IMR-90 (cell line): ENCODE measurements around the gene LRRC8E. TPM values are rescaled to one million over a fixed set of nuclear protein-coding genes. Genes with fewer than 3 reads are reported as not detected.

Experiments
- ATAC-seq: fragments of 200-7000 bp; cut with Tn5 transposase; 2 replicates; pipeline ENCODE4 v1.9.1; 2020; ENCODE audit warnings: low read depth, mild to moderate bottlenecking, moderate library complexity
- BruUV-seq: library from RNA; stranded (reverse); fragments of 400-500 nt; replicated peaks from 2 replicates; lab custom pipeline; 2021; lab: Mats Ljungman, UMichigan
- CTCF ChIA-PET: fragments of 300-600 bp; formaldehyde crosslinking; extraction: SDS; loops from one replicate; lab custom pipeline; 2021; ENCODE audit warnings: antibody characterized with exemption; lab: Yijun Ruan, JAX
- POLR2A ChIA-PET: fragments of 300-600 bp; sonication (Branson Sonifier 250); formaldehyde crosslinking; loops from one replicate; lab custom pipeline; 2022; ENCODE audit warnings: antibody characterized with exemption; ENCODE audit not compliant: unreplicated experiment; lab: Charles Lee
- DNase-seq: peaks from one replicate; pipeline ENCODE4 v3.0.0; 2013
- H2AFZ ChIP-seq: replicated peaks from 2 replicates; pipeline ENCODE3; 2013; ENCODE audit warnings: low read length, mild to moderate bottlenecking; ENCODE audit not compliant: poor library complexity
- H2AK5ac ChIP-seq: 2 replicates; pipeline ENCODE4 v1.6.1; 2013; ENCODE audit warnings: low read depth, low read length, inconsistent platforms
- H2AK9ac ChIP-seq: replicated peaks from 2 replicates; pipeline ENCODE3; 2013; ENCODE audit warnings: mild to moderate bottlenecking, low read depth, low read length, moderate library complexity; ENCODE audit not compliant: poor library complexity
- H2BK120ac ChIP-seq: 2 replicates; pipeline ENCODE4 v1.6.1; 2013; ENCODE audit warnings: low read depth, low read length, inconsistent platforms
- H2BK15ac ChIP-seq: 3 replicates; pipeline ENCODE4 v1.6.1; 2013; ENCODE audit warnings: low read depth, low read length, inconsistent platforms
- H2BK20ac ChIP-seq: 2 replicates; pipeline ENCODE4 v1.6.1; 2013; ENCODE audit warnings: low read depth, mild to moderate bottlenecking, inconsistent platforms, low read length, moderate library complexity
- H2BK5ac ChIP-seq: 2 replicates; pipeline ENCODE4 v1.6.1; 2013; ENCODE audit warnings: mild to moderate bottlenecking, low read depth, low read length, inconsistent platforms; ENCODE audit not compliant: poor library complexity, severe bottlenecking
- H3K14ac ChIP-seq: replicated peaks from 2 replicates; pipeline ENCODE4 v1.6.1; 2013; ENCODE audit warnings: low read depth, low read length, inconsistent platforms
- H3K18ac ChIP-seq: 2 replicates; pipeline ENCODE4 v1.6.1; 2013; ENCODE audit warnings: low read depth, low read length, control low read depth
- H3K23ac ChIP-seq: 2 replicates; pipeline ENCODE4 v1.6.1; 2013; ENCODE audit warnings: low read depth, low read length, inconsistent platforms
- H3K27ac ChIP-seq: 2 replicates; pipeline ENCODE4 v1.5.1; 2013; ENCODE audit warnings: mild to moderate bottlenecking, control low read depth, low read length; ENCODE audit not compliant: insufficient read depth
- H3K27me3 ChIP-seq: 2 replicates; pipeline ENCODE4 v1.6.1; 2013; ENCODE audit warnings: low read length; ENCODE audit not compliant: control insufficient read depth, insufficient read depth
- H3K36me3 ChIP-seq: 2 replicates; pipeline ENCODE4 v1.6.1; 2013; ENCODE audit warnings: low read length, mixed read lengths; ENCODE audit not compliant: control insufficient read depth, insufficient read depth
- H3K4ac ChIP-seq: 2 replicates; pipeline ENCODE4 v1.6.1; 2013; ENCODE audit warnings: low read depth, low read length, inconsistent platforms
- H3K4me1 ChIP-seq: 2 replicates; pipeline ENCODE4 v1.6.1; 2013; ENCODE audit warnings: low read length, mixed read lengths; ENCODE audit not compliant: control insufficient read depth, insufficient read depth
- H3K4me2 ChIP-seq: 2 replicates; pipeline ENCODE4 v1.6.1; 2013; ENCODE audit warnings: low read depth, mild to moderate bottlenecking, control low read depth, low read length, moderate library complexity
- H3K4me3 ChIP-seq: 2 replicates; pipeline ENCODE4 v1.5.1; 2013; ENCODE audit warnings: low read depth, mild to moderate bottlenecking, control low read depth, low read length, moderate library complexity; ENCODE audit not compliant: insufficient read depth
- H3K56ac ChIP-seq: 2 replicates; pipeline ENCODE4 v1.6.1; 2013; ENCODE audit warnings: low read length, inconsistent platforms; ENCODE audit not compliant: insufficient read depth; ENCODE audit errors: extremely low read depth
- H3K79me1 ChIP-seq, 2 experiments: 2 replicates each; pipeline ENCODE4 v1.6.1; 2013; ENCODE audit warnings: low read length in 2 of 2, inconsistent platforms in 1 of 2, low read depth in 1 of 2
- H3K9ac ChIP-seq: 2 replicates; pipeline ENCODE4 v1.6.1; 2013; ENCODE audit warnings: low read depth, low read length, control low read depth
- H3K9me1 ChIP-seq: 2 replicates; pipeline ENCODE4 v1.6.1; 2013; ENCODE audit warnings: low read length, inconsistent platforms; ENCODE audit not compliant: insufficient read depth
- H3K9me3 ChIP-seq: 2 replicates; pipeline ENCODE4 v1.6.1; 2013; ENCODE audit warnings: low read length; ENCODE audit not compliant: control insufficient read depth, insufficient read depth
- H4K20me1 ChIP-seq: 2 replicates; pipeline ENCODE4 v1.6.1; 2013; ENCODE audit warnings: low read length, inconsistent platforms; ENCODE audit not compliant: insufficient read depth
- H4K5ac ChIP-seq: 2 replicates; pipeline ENCODE4 v1.6.1; 2013; ENCODE audit warnings: mild to moderate bottlenecking, low read depth, low read length, control low read depth
- H4K8ac ChIP-seq, 2 experiments: 2 replicates each; pipeline ENCODE4 v1.6.1; 2013; ENCODE audit warnings: low read depth in 2 of 2, low read length in 2 of 2, control low read depth in 1 of 2, inconsistent platforms in 1 of 2
- H4K91ac ChIP-seq: 2 replicates; pipeline ENCODE4 v1.6.1; 2013; ENCODE audit warnings: low read depth, low read length, inconsistent platforms; ENCODE audit not compliant: insufficient read depth
- BHLHE40 ChIP-seq: fragments of 150-350 bp; IDR thresholded peaks from 2 replicates; pipeline ENCODE4 v1.6.1; 2016; ENCODE audit warnings: mild to moderate bottlenecking, low read depth, low read length
- CEBPB ChIP-seq: IDR thresholded peaks from 2 replicates; pipeline ENCODE4 v1.6.1; 2012; ENCODE audit warnings: low read depth, low read length, improper control_type of control experiment
- CHD1 ChIP-seq: IDR thresholded peaks from 2 replicates; pipeline ENCODE4 v1.6.1; 2012; ENCODE audit warnings: low read depth, low read length, improper control_type of control experiment
- FOS ChIP-seq: fragments of 150-350 bp; IDR thresholded peaks from 2 replicates; pipeline ENCODE4 v1.6.1; 2016; ENCODE audit warnings: low read depth, low read length
- MAFK ChIP-seq: IDR thresholded peaks from 2 replicates; pipeline ENCODE4 v1.6.1; 2012; ENCODE audit warnings: low read depth, low read length, improper control_type of control experiment
- MAZ ChIP-seq: IDR thresholded peaks from 2 replicates; pipeline ENCODE4 v1.6.1; 2012; ENCODE audit warnings: low read depth, mild to moderate bottlenecking, low read length, improper control_type of control experiment, moderate library complexity, borderline replicate concordance
- MXI1 ChIP-seq: IDR thresholded peaks from 2 replicates; pipeline ENCODE4 v1.6.1; 2012; ENCODE audit warnings: low read depth, mild to moderate bottlenecking, low read length, moderate library complexity, borderline replicate concordance
- NFE2L2 ChIP-seq: fragments of 150-350 bp; IDR thresholded peaks from 2 replicates; pipeline ENCODE4 v1.6.1; 2016; ENCODE audit warnings: low read depth, mild to moderate bottlenecking, low read length
- POLR2A ChIP-seq: IDR thresholded peaks from 2 replicates; pipeline ENCODE4 v1.6.1; 2012; ENCODE audit warnings: mild to moderate bottlenecking, low read depth, low read length
- RAD21 ChIP-seq: IDR thresholded peaks from 2 replicates; pipeline ENCODE4 v1.6.1; 2012; ENCODE audit warnings: low read length, improper control_type of control experiment
- RCOR1 ChIP-seq: IDR thresholded peaks from 2 replicates; pipeline ENCODE4 v1.6.1; 2012; ENCODE audit warnings: mild to moderate bottlenecking, low read length, improper control_type of control experiment; ENCODE audit not compliant: insufficient replicate concordance
- RFX5 ChIP-seq: IDR thresholded peaks from 2 replicates; pipeline ENCODE4 v1.8.0; 2012; ENCODE audit warnings: low read depth, mild to moderate bottlenecking, low read length, moderate library complexity
- SMC3 ChIP-seq: fragments of 150-350 bp; IDR thresholded peaks from 2 replicates; pipeline ENCODE4 v1.6.1; 2016; ENCODE audit warnings: low read depth, mild to moderate bottlenecking, antibody characterized with exemption, low read length, moderate library complexity
- WGBS, 2 experiments: methylation state at CpG; one replicate each; pipeline versions ENCODE4 v1.1.5 to v1.1.7; 2013; ENCODE audit warnings: missing lambda C conversion rate in 2 of 2; ENCODE audit not compliant: insufficient read length in 1 of 2; ENCODE audit errors: extremely low coverage in 2 of 2; 5-methylcytosine and 5-hydroxymethylcytosine counted together
- dilution Hi-C: fragments of 300-500 bp; cut with HindIII; formaldehyde crosslinking; loops from one replicate; pipeline ENCODE4 v1.14.3; 2018; ENCODE audit warnings: low sequenced_read_pairs; ENCODE audit not compliant: unreplicated experiment
- in situ Hi-C: fragments of 300-500 bp; cut with MboI; formaldehyde crosslinking; loops from 3 replicates; pipeline ENCODE4 v1.14.3; 2019; ENCODE audit warnings: low sequenced_read_pairs, inconsistent platforms, mixed read lengths
- intact Hi-C: fragments of 100-400 bp; cut with micrococcal nuclease; formaldehyde crosslinking; loops from 2 replicates; pipeline ENCODE4 v1.10.0; 2022
- polyA plus RNA-seq, 3 experiments: library from polyadenylated mRNA; depleted of rRNA; stranded (reverse); fragments of >200 nt; gene quantifications; 2 replicates each; pipeline ENCODE4 v1.2.3, GENCODE V29; 2012; ENCODE audit warnings: low replicate concordance in 1 of 3
- total RNA-seq: library from RNA; depleted of rRNA; stranded (reverse); fragments of >200 nt; gene quantifications from 2 replicates; pipeline ENCODE4 v1.2.3, GENCODE V29; 2012
- TF ChIP-seq, protein P1 (sequence below): conservative IDR thresholded peaks from 2 replicates; pipeline ENCODE4 v1.5.1; 2012; ENCODE audit warnings: mild to moderate bottlenecking, low read depth, low read length, improper control_type of control experiment
- TF ChIP-seq, protein P2 (sequence below): fragments of 150-350 bp; IDR thresholded peaks from 2 replicates; pipeline ENCODE4 v1.6.1; 2017; ENCODE audit warnings: mild to moderate bottlenecking, antibody characterized with exemption, low read length, low read depth
- TF ChIP-seq, protein P3 (sequence below): fragments of 150-350 bp; IDR thresholded peaks from 2 replicates; pipeline ENCODE4 v1.6.1; 2016; ENCODE audit warnings: low read depth, mild to moderate bottlenecking, low read length, moderate library complexity, borderline replicate concordance

Gene LRRC8E
- total and polyA plus RNA-seq, 2 of the 4 experiments (the other 2 are of a cell fraction) = 6.4 to 7.2 TPM

DNA sequence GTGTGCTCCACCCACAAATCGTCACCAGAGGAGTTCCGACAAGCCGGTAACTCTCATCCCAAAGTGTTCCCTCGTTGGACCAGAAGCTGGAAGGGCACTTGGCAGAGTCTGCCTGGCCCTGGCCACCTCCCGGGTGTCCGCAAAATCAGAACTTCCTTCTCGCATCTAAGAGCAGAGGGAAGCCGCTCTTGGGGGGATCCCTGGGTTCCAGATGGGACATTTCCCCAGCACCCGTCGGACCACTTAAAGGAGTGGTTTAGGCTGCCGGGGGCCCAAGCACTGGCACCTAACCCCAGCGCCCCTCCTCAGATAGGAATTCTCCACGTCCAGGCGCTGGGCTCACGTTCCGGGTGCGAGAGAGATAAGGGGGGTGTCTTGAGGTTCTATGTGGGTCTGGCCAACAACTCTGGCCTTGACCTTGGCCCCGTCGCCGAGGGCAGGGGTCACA, 14.5 kb downstream of the LRRC8E start:
- POLR2A ChIA-PET = interaction anchor here (1.6 kb wide), 1 partner anchor 17 kb away, joined by 5 read pairs; the partner anchor contains the start of gene SNAPC2
- Histone ChIP-seq H3K56ac (0 out of 2 replicates have a peak overlapping the region, but pooled peaks have one; percentile 16), H3K4me1 (peaks cover 10% of the 10 kb centered on the region), H4K91ac (peak overlapping the region; percentile 94), H2AFZ (peak overlapping the region; percentile 99), H3K14ac (peak overlapping the region; percentile 99), H3K9me1 (peaks cover 11% of the 10 kb centered on the region), H4K5ac (peak overlapping the region; percentile 75), H4K8ac (peak overlapping the region; percentile 72 to 95), H3K4ac (peak overlapping the region; percentile 93), H3K36me3 (peaks cover 20% of the 10 kb centered on the region), H3K9ac (peak overlapping the region; percentile 93), H2BK120ac (0 out of 2 replicates have a peak overlapping the region, but pooled peaks have one; percentile 46), H2AK9ac (peak overlapping the region; percentile 98), H3K27me3 (no peaks in the 10 kb centered on the region), H4K20me1 (peaks cover 33% of the 10 kb centered on the region), H3K4me3 (peak overlapping the region; percentile 60), H2BK5ac (peak overlapping the region; percentile 85), H3K27ac (peak overlapping the region; percentile 91), H3K9me3 (no peaks in the 10 kb centered on the region), H2BK20ac (no peak overlapping the region), H3K23ac (peak overlapping the region; percentile 91; the same call in 1 of the 2 replicates), H3K4me2 (peak overlapping the region; percentile 72), H3K79me1 (peaks cover 14 to 40% of the 10 kb centered on the region in 2 experiments; a peak in 3 of 4 replicates), H3K18ac (no peak overlapping the region), H2AK5ac (peak overlapping the region; percentile 99), H2BK15ac (no peak overlapping the region)
- BruUV-seq = no TSS peak
- DNase-seq (no peak), ATAC-seq (no peak)
- WGBS, 2 experiments = 28% methylated on average over 4 of the region's 20 CpGs; no CpG with 5 or more reads in 1 of the 2 experiments
- in situ Hi-C loops = no loop called here
- TF ChIP-seq POLR2A = no peak
- TF ChIP-seq MAZ = no peak
- TF ChIP-seq, protein P1, sequence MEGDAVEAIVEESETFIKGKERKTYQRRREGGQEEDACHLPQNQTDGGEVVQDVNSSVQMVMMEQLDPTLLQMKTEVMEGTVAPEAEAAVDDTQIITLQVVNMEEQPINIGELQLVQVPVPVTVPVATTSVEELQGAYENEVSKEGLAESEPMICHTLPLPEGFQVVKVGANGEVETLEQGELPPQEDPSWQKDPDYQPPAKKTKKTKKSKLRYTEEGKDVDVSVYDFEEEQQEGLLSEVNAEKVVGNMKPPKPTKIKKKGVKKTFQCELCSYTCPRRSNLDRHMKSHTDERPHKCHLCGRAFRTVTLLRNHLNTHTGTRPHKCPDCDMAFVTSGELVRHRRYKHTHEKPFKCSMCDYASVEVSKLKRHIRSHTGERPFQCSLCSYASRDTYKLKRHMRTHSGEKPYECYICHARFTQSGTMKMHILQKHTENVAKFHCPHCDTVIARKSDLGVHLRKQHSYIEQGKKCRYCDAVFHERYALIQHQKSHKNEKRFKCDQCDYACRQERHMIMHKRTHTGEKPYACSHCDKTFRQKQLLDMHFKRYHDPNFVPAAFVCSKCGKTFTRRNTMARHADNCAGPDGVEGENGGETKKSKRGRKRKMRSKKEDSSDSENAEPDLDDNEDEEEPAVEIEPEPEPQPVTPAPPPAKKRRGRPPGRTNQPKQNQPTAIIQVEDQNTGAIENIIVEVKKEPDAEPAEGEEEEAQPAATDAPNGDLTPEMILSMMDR = no peak
- TF ChIP-seq, protein P2, sequence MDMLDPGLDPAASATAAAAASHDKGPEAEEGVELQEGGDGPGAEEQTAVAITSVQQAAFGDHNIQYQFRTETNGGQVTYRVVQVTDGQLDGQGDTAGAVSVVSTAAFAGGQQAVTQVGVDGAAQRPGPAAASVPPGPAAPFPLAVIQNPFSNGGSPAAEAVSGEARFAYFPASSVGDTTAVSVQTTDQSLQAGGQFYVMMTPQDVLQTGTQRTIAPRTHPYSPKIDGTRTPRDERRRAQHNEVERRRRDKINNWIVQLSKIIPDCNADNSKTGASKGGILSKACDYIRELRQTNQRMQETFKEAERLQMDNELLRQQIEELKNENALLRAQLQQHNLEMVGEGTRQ = no peak
- TF ChIP-seq FOS = no peak
- TF ChIP-seq NFE2L2 = no peak
- TF ChIP-seq CHD1 = no peak
- TF ChIP-seq RCOR1 = no peak
- TF ChIP-seq CEBPB = no peak
- TF ChIP-seq MAFK = no peak
- TF ChIP-seq SMC3 = no peak
- TF ChIP-seq RFX5 = no peak
- TF ChIP-seq RAD21 = no peak
- TF ChIP-seq BHLHE40 = no peak; the same call in 1 of the 2 replicates
- no peak for TF ChIP-seq MXI1
- TF ChIP-seq, protein P3, sequence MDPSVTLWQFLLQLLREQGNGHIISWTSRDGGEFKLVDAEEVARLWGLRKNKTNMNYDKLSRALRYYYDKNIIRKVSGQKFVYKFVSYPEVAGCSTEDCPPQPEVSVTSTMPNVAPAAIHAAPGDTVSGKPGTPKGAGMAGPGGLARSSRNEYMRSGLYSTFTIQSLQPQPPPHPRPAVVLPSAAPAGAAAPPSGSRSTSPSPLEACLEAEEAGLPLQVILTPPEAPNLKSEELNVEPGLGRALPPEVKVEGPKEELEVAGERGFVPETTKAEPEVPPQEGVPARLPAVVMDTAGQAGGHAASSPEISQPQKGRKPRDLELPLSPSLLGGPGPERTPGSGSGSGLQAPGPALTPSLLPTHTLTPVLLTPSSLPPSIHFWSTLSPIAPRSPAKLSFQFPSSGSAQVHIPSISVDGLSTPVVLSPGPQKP = no peak
- dilution Hi-C loops = no loop called here
- CTCF ChIA-PET = interaction anchor here (1.0 to 1.6 kb wide), 3 partner anchors 10 to 34 kb away, joined by 5 to 7 read pairs (median 6); partner anchors contain the start of gene SNAPC2
- intact Hi-C loops = no loop called here
